IPS-18c (cell line): Measurements from ENCODE around the gene EPG5.

Experiments used
- H3K4me3 ChIP-seq: 2 replicates; pipeline ENCODE4 v1.7.0; 2013; ENCODE audit warnings: low read depth, mild to moderate bottlenecking, low read length, moderate library complexity; ENCODE audit not compliant: insufficient read depth
- H3K9me3 ChIP-seq: one replicate; pipeline ENCODE4 v1.6.1; 2013; ENCODE audit warnings: mild to moderate bottlenecking, low read length, moderate library complexity; ENCODE audit not compliant: control insufficient read depth, insufficient read depth

The EPG5 gene

GRCh38 chr18:45891806-45892205 is 75.3 kb downstream of the EPG5 start:
- H3K4me3 ChIP-seq: no peak overlapping the region
- H3K9me3 ChIP-seq: no peaks in the 10 kb centered on the region

- no peaks in the 10 kb centered on the region for H3K9me3 ChIP-seq
- H3K4me3 ChIP-seq: no peak overlapping the region
Observed at GRCh38 chr18:45890606-45891005, 76.5 kb downstream of the EPG5 start.

GRCh38 chr18:45889419-45890064 is 77.6 kb downstream of the EPG5 start:
- H3K9me3 ChIP-seq: no peaks in the 10 kb centered on the region
- H3K4me3 ChIP-seq: no peak overlapping the region

- Histone ChIP-seq H3K9me3 (no peaks in the 10 kb centered on the region), H3K4me3 (no peak overlapping the region)
Observed at GRCh38 chr18:45887585-45887984, 79.5 kb downstream of the EPG5 start.

GRCh38 chr18:45880876-45881558 is 86.1 kb downstream of the EPG5 start:
- Histone ChIP-seq H3K9me3 (peaks cover 2% of the 10 kb centered on the region), H3K4me3 (no peak overlapping the region)

- H3K9me3 ChIP-seq: peaks cover 2% of the 10 kb centered on the region
- H3K4me3 ChIP-seq: no peak overlapping the region
Observed at GRCh38 chr18:45879681-45880655, 87.2 kb downstream of the EPG5 start.

GRCh38 chr18:45877403-45877802 is 89.7 kb downstream of the EPG5 start:
- Histone ChIP-seq H3K9me3 (peaks cover 2% of the 10 kb centered on the region), H3K4me3 (no peak overlapping the region)

GRCh38 chr18:45876161-45876560 is 91.0 kb downstream of the EPG5 start:
- peaks cover 2% of the 10 kb centered on the region for H3K9me3 ChIP-seq
- no peak overlapping the region for H3K4me3 ChIP-seq

- peaks cover 2% of the 10 kb centered on the region for H3K9me3 ChIP-seq
Observed at GRCh38 chr18:45874491-45875184, 92.5 kb downstream of the EPG5 start.

GRCh38 chr18:45871431-45872084 is 95.6 kb downstream of the EPG5 start:
- peaks cover 2% of the 10 kb centered on the region for H3K9me3 ChIP-seq
- H3K4me3 ChIP-seq: no peak overlapping the region

More at GRCh38 chr18:45874491-45875184, 92.5 kb downstream of the EPG5 start:
- H3K4me3 ChIP-seq: no peak overlapping the region

- H3K4me3 ChIP-seq: no peak overlapping the region
- no peaks in the 10 kb centered on the region for H3K9me3 ChIP-seq
Observed at GRCh38 chr18:45870419-45870818, 96.7 kb downstream of the EPG5 start.

- no peaks in the 10 kb centered on the region for H3K9me3 ChIP-seq
- H3K4me3 ChIP-seq: no peak overlapping the region
Observed at GRCh38 chr18:45865466-45865865, 101.7 kb downstream of the EPG5 start.

- no peaks in the 10 kb centered on the region for H3K9me3 ChIP-seq
Observed at GRCh38 chr18:45864081-45864480, 103.0 kb downstream of the EPG5 start.

GRCh38 chr18:45863469-45863868 is 103.7 kb downstream of the EPG5 start:
- H3K9me3 ChIP-seq: no peaks in the 10 kb centered on the region

More at GRCh38 chr18:45864081-45864480, 103.0 kb downstream of the EPG5 start:
- no peak overlapping the region for H3K4me3 ChIP-seq

GRCh38 chr18:45861926-45862325 is 105.2 kb downstream of the EPG5 start:
- Histone ChIP-seq H3K4me3 (no peak overlapping the region), H3K9me3 (no peaks in the 10 kb centered on the region)

More at GRCh38 chr18:45863469-45863868, 103.7 kb downstream of the EPG5 start:
- no peak overlapping the region for H3K4me3 ChIP-seq

- H3K9me3 ChIP-seq: no peaks in the 10 kb centered on the region
- H3K4me3 ChIP-seq: no peak overlapping the region
Observed at GRCh38 chr18:45860971-45861370, 106.2 kb downstream of the EPG5 start.

GRCh38 chr18:45860492-45860891 is 106.6 kb downstream of the EPG5 start:
- no peaks in the 10 kb centered on the region for H3K9me3 ChIP-seq
- no peak overlapping the region for H3K4me3 ChIP-seq
